ENCODE results near the gene DOK5. TPM values are rescaled to one million over a fixed set of nuclear protein-coding genes. Genes with fewer than 3 reads are reported as not detected.
"Not testable (repeated sequence)": the region's sequence is repeated elsewhere in the genome, so short reads cannot be mapped to it uniquely, and the experiment has no call there.

Gene DOK5
- total RNA-seq = 1 to 10 TPM in 1 of 2 donors, under 1 TPM in 1; 0.99 to 1.2 TPM

DNA sequence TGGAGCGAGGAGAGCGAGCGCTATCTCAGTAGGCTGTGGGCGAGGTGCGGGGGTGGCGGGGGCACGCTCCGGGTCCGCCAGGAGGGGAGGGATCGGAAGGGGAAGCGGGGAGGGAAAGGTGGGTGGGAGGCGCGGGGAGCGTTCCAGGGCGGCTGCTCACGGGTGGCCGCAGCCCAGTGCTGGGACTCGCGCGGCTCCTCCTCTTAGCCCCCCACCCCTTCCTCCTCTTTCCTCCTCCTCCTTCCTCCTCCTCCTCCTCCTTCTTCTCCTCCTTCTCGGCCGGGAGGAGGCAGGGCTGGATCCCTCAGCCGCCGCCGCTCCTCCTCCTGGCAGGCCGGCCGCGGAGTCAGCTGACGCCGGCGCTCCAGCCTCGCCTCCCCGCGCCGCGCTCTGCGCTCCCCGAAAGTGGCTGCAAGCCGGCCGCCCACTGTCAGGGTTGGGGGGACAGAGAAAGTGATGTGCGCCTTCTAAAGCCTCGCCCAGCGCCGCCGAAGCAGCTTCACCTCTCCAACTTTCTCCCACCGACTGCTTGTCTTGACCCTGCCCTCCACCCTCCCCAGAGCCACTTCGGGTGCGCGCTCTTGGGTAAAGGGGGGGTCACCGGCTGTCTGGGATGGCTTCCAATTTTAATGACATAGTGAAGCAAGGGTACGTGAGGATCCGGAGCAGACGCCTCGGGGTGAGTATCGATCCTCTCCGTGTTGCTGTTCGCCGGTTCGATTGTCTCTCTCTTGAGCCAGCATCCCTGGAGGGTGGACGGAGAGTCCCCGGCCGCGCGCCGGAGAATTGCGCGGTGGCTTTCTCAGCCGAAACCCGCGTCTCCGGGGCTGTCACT, at the start of gene DOK5:
TSS of gene DOK5 (plus strand) at position 260 of the 835 bp plus-strand sequence. CDS start at position 614, 354 bp downstream.
- Mint-ChIP-seq H3K4me3 (peak within 1 kb of the TSS; percentile 61 to 69), H3K27ac (no peak within 1 kb of the TSS), H3K4me1 (ENCODE audit: low read depth) (peaks cover 19% of the 10 kb centered on the region), H3K27me3 (ENCODE audit: low read depth) (peaks cover 54% of the 10 kb centered on the region), H3K9me3 (peaks cover 0 to 2% of the 10 kb centered on the region in 2 donors), H3K36me3 (ENCODE audit: insufficient read depth in 2 of 2) (peaks cover 1 to 6% of the 10 kb centered on the region in 2 donors)
- ATAC-seq (replicated peaks in 1 of 2) = no peak
- no peak for DNase-seq

DNA sequence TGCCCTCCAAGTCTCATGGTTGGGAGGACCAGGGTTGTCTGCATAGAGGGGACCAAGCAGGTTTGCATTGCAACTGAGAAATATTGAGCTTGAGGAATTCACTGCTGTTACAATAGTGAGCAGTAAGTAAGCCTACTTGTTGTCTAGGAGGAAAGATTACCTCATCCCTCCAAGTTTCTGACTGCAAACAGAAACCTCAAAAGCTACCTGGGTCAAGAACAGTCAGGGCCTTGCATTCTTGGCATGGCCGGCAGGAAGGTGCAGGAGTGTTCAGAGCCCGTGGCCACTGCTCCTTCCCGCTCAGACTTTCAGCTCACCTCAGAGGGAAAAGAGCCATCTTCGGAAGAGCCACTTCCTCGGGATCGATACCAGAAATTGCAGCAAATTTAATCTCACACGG, 46.0 kb upstream of the DOK5 start:
- Mint-ChIP-seq H3K4me1 (ENCODE audit: low read depth) (no peaks in the 10 kb centered on the region), H3K27ac (no peak overlapping the region), H3K36me3 (ENCODE audit: insufficient read depth in 2 of 2) (peaks cover 0 to 3% of the 10 kb centered on the region in 2 donors), H3K27me3 (ENCODE audit: low read depth) (no peaks in the 10 kb centered on the region), H3K9me3 (peaks cover 5% of the 10 kb centered on the region in 2 donors), H3K4me3 (no peak overlapping the region)
- ATAC-seq (replicated peaks in 1 of 2) = no peak
- no peak for DNase-seq

DNA sequence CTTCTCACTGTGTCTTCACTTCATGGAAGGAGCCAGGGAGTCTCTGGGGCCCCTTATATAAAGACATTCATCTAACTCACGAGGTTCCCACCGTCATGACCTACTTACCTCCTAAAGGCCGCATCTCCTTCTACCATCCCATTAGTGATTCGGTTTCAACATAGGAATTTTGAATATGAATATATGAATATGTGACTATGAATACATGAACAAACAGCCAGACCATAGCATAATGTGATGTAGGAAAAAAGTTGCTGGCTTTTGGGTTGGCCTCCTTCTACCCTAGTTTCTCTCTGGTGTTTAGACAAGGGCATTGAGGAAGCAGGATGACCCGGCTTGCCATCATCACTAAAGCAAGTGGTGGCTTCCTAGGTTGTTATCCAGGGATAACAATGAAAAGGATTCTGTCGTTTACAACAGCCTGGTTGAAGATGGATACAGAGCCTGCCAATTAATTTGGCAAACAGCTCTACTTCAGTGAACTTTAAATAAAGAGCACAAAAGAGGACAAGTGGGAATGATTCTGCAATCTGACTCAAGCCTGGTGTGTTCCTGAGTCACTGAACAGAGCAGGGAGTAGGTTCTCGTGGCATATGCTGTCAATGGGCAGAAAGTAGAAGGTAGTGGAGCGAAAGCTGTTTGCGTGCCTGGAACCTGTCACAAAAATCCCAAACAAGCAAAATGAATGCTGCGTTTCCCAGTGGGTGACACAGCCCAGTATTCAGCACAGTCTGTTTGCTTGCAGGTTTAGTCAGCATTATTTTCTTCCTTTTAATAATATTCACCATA, 44.0 kb upstream of the DOK5 start:
- Mint-ChIP-seq H3K9me3 (no peaks in the 10 kb centered on the region), H3K27me3 (ENCODE audit: low read depth) (no peaks in the 10 kb centered on the region), H3K36me3 (ENCODE audit: insufficient read depth in 2 of 2) (no peaks in the 10 kb centered on the region), H3K4me3 (no peak overlapping the region), H3K4me1 (ENCODE audit: low read depth) (no peaks in the 10 kb centered on the region), H3K27ac (no peak overlapping the region)
- ATAC-seq (replicated peaks in 1 of 2) (no peak), DNase-seq (no peak)

DNA sequence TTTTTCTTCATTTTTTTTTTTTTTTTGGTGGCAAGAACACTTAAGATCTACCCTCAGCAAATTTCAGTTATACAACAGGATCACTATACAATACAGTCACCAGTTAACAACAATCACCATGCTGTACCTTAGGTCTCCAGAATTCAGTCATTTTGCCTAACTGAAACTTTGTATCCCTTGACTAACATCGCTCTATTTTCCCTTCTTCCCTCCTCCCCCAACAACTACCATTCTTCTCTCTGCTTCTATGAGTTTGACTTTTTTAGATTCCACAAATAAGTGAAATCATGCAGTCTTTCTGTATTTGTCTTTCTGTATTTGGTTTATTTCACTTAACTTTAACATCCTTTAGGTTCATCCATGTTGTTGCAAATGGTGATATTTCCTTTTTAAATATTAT, 42.4 kb upstream of the DOK5 start:
- DNase-seq = no peak
- Mint-ChIP-seq H3K27ac (no peak overlapping the region), H3K36me3 (ENCODE audit: insufficient read depth in 2 of 2) (no peaks in the 10 kb centered on the region), H3K4me3 (no peak overlapping the region), H3K9me3 (no peaks in the 10 kb centered on the region), H3K27me3 (ENCODE audit: low read depth) (no peaks in the 10 kb centered on the region), H3K4me1 (ENCODE audit: low read depth) (no peaks in the 10 kb centered on the region)
- ATAC-seq (replicated peaks in 1 of 2) = no peak

DNA sequence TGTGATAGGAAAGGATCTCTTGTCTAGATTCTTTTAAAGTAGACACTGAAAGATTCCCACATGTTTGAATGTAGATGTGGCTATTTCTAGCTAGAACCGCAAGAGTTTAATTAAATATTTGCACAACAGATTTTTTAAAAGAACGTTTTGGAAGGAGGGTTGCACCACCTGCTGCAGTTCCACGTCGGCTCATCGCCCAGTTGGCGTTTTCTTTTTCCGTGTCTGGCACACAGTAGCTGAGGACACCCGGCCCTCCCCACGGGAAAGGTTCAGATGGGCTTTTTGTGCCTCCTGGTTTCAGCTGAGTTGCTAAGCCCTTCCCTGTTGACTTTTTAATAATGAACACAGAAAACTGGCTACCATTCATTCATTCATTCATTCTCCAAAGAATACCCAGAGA, 41.8 kb upstream of the DOK5 start:
- H3K4me1 Mint-ChIP-seq (ENCODE audit: low read depth) = no peaks in the 10 kb centered on the region
- H3K4me3 Mint-ChIP-seq = no peak overlapping the region
- H3K27me3 Mint-ChIP-seq (ENCODE audit: low read depth) = no peaks in the 10 kb centered on the region
- no peaks in the 10 kb centered on the region for H3K36me3 Mint-ChIP-seq (ENCODE audit: insufficient read depth in 2 of 2)
- no peak overlapping the region for H3K27ac Mint-ChIP-seq
- ATAC-seq (replicated peaks in 1 of 2) = no peak
- DNase-seq = no peak
- H3K9me3 Mint-ChIP-seq = no peaks in the 10 kb centered on the region

DNA sequence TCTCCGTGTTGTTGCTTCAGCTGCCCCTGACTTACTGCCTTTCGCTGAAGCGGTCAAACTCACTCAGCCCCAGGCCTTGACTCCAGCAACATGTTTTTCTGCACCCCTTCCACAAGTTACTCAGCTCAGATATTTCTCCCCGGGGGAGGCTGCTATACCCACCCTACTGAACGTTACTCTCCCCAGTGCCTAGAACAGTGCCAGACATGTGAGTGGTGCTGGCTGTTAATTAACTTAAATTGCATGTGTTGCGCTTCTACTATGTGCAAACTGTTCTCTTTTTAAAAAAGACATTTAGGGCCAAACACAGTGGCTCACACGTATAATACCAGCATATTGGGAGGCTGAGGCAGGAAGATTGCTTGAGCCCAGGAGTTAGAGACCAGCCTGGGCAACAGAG, 41.2 kb upstream of the DOK5 start:
- Mint-ChIP-seq H3K4me1 (ENCODE audit: low read depth) (no peaks in the 10 kb centered on the region), H3K9me3 (no peaks in the 10 kb centered on the region), H3K27me3 (ENCODE audit: low read depth) (no peaks in the 10 kb centered on the region), H3K4me3 (no peak overlapping the region), H3K36me3 (ENCODE audit: insufficient read depth in 2 of 2) (no peaks in the 10 kb centered on the region), H3K27ac (no peak overlapping the region)
- DNase-seq (no peak), ATAC-seq (replicated peaks in 1 of 2) (no peak)

DNA sequence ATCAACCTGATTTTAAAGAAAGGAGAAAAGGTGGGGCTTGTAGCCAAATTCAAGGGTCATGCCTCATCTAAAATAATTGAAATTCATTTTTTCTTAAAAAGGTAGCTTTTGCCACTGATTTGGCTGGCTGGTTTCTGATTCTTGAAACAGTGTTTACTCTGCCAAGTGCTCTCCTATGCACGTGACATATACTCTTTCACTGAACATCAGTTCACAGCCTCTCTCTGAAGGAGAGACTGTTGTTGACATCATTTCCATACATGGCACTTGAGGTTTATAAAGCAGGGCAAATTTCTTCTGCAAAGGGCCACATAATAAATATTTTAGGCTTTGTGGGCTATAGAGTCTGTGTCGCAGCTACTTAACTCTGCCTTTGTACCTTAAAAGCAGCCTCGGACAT, 40.4 kb upstream of the DOK5 start:
- H3K9me3 Mint-ChIP-seq = no peaks in the 10 kb centered on the region
- no peak overlapping the region for H3K27ac Mint-ChIP-seq
- DNase-seq (no peak), ATAC-seq (replicated peaks in 1 of 2) (no peak)
- H3K4me1 Mint-ChIP-seq (ENCODE audit: low read depth) = no peaks in the 10 kb centered on the region
- H3K36me3 Mint-ChIP-seq (ENCODE audit: insufficient read depth in 2 of 2) = no peaks in the 10 kb centered on the region
- H3K4me3 Mint-ChIP-seq = no peak overlapping the region
- no peaks in the 10 kb centered on the region for H3K27me3 Mint-ChIP-seq (ENCODE audit: low read depth)

DNA sequence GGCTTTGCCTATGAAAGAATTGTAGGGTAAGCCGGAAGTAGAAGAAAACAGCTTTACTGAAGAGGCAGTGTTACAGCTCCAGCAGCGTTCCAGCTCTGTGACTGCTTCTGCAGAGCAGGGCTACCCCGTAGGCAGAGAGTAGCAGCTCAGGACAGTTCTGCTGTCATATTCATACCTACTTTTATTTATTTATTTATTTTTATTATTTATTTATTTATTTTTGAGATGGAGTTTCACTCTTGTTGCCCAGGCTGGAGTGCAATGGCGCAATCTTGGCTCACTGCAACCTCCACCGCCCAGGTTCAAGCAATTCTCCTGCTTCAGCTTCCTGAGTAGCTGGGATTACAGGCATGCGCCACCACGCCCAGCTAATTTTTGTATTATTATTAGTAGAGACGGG, 39.0 kb upstream of the DOK5 start:
- not testable (repeated sequence) for DNase-seq; H3K4me3 Mint-ChIP-seq; H3K36me3 Mint-ChIP-seq (ENCODE audit: insufficient read depth in 2 of 2); H3K27ac Mint-ChIP-seq; H3K9me3 Mint-ChIP-seq; H3K27me3 Mint-ChIP-seq (ENCODE audit: low read depth); ATAC-seq (replicated peaks in 1 of 2); H3K4me1 Mint-ChIP-seq (ENCODE audit: low read depth)

DNA sequence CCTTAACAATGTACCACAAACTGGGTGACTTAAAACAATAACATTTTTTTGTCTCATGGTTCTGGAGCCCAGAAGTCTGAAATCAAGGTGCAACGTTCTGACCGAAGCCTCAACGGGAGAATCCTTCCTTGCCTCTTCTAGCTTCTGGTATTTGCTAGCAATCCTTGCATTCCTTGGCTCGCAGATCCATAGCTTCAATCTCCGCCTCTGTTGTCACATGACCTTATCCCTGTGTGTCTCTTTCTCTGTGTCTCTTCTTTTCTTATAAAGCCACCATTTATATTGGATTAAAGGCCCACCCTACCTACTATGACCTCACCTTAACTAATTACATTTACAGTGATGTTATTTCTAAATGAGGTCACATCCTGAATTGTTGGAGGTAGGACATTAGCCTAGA, 37.2 kb upstream of the DOK5 start:
- no peak for ATAC-seq (replicated peaks in 1 of 2)
- no peaks in the 10 kb centered on the region for H3K4me1 Mint-ChIP-seq (ENCODE audit: low read depth)

DNA sequence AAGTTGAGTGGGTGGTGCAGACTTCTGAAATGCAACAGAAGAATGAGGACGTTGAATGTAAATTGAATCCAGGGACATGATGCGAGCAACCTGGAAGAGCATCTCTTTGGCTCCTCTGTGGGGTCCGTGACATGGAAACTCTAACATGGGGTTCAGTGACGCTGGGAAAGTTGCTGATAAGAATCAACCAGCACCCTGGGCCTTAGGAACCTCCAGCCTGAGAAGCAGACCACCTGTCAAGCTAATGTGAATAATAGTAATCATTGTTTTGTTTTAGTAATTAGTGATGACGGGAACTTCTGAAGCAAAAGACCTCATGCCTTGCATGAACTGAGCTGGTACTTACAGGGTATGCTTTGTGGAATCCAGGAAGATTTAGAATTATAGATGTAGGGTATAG, 25.2 kb upstream of the DOK5 start:
- no peak overlapping the region for H3K27ac Mint-ChIP-seq
- no peaks in the 10 kb centered on the region for H3K36me3 Mint-ChIP-seq (ENCODE audit: insufficient read depth in 2 of 2)
- peaks cover 3% of the 10 kb centered on the region in 2 donors for H3K9me3 Mint-ChIP-seq
- H3K27me3 Mint-ChIP-seq (ENCODE audit: low read depth) = no peaks in the 10 kb centered on the region
- no peak for DNase-seq
- ATAC-seq (replicated peaks in 1 of 2) = no peak
- H3K4me3 Mint-ChIP-seq = no peak overlapping the region
- H3K4me1 Mint-ChIP-seq (ENCODE audit: low read depth) = no peaks in the 10 kb centered on the region

More for the DNA sequence above, 37.2 kb upstream of the DOK5 start:
- no peak for DNase-seq
- no peaks in the 10 kb centered on the region for H3K27me3 Mint-ChIP-seq (ENCODE audit: low read depth)
- H3K27ac Mint-ChIP-seq = no peak overlapping the region
- H3K36me3 Mint-ChIP-seq (ENCODE audit: insufficient read depth in 2 of 2) = no peaks in the 10 kb centered on the region
- no peaks in the 10 kb centered on the region for H3K9me3 Mint-ChIP-seq
- H3K4me3 Mint-ChIP-seq = no peak overlapping the region

DNA sequence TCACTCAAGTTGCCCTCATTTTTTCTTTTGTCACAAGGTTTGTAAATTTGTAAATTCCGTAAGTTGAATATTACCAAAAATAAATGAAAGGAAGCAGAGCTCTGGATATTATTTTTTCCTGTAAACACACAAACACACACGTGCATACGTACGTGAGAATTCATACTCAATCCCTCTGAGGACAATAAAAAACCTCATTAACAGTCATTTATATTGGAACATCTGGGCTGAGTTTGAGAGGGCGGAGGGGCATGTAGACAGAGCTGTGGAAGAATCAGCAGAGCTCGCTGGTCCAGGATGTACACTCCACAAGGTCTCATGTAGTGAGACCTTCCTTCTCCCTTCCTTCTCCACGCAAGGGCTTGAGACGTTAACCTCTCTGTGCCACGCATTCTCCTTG, 24.2 kb upstream of the DOK5 start:
- no peak for ATAC-seq (replicated peaks in 1 of 2)
- H3K9me3 Mint-ChIP-seq = peaks cover 3% of the 10 kb centered on the region in 2 donors
- no peaks in the 10 kb centered on the region for H3K4me1 Mint-ChIP-seq (ENCODE audit: low read depth)
- H3K36me3 Mint-ChIP-seq (ENCODE audit: insufficient read depth in 2 of 2) = no peaks in the 10 kb centered on the region
- H3K27me3 Mint-ChIP-seq (ENCODE audit: low read depth) = no peaks in the 10 kb centered on the region
- H3K27ac Mint-ChIP-seq = no peak overlapping the region
- DNase-seq = no peak
- no peak overlapping the region for H3K4me3 Mint-ChIP-seq

DNA sequence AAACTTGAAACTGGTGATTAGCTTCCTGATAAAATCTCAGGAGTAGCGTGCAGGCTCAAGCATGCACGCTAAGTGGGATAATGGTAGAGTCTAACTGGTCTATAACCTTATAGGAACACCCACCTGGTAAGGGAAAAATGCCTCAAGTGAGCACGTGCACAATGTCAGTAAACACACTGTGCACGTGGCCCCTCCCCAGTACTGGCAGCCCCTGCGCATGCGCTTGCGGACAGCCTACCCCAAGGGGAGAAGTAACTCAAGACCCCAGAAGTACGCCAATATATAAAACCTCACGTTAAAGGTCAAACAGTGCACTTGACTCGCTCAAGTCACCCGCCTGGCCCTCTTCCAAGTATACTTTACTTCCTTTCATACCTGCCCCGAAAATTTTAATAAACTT, 23.1 kb upstream of the DOK5 start:
- H3K4me3 Mint-ChIP-seq = no peak overlapping the region
- no peak overlapping the region for H3K27ac Mint-ChIP-seq
- DNase-seq = no peak
- H3K9me3 Mint-ChIP-seq = peaks cover 3% of the 10 kb centered on the region in 2 donors
- no peaks in the 10 kb centered on the region for H3K36me3 Mint-ChIP-seq (ENCODE audit: insufficient read depth in 2 of 2)
- H3K27me3 Mint-ChIP-seq (ENCODE audit: low read depth) = no peaks in the 10 kb centered on the region
- no peaks in the 10 kb centered on the region for H3K4me1 Mint-ChIP-seq (ENCODE audit: low read depth)
- no peak for ATAC-seq (replicated peaks in 1 of 2)

DNA sequence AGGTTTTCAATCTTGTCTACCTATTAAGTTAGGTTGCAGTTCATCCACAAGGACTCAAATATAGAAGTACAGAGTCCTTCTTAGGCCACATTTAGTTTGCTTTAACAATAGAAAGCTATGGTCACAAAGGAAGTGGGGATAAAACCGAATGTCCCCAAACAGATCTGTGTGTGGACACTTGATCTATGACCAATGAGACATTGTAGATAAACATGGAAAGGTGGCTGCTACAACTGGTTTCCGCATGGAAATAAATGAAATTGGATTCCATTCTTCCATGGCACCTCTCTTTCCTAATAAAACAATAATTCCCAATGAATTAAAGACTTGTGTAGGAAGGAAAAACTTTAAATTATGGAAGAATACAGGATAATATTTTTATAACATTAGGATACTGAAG, 20.4 kb upstream of the DOK5 start:
- Mint-ChIP-seq H3K27me3 (ENCODE audit: low read depth) (no peaks in the 10 kb centered on the region), H3K36me3 (ENCODE audit: insufficient read depth in 2 of 2) (no peaks in the 10 kb centered on the region), H3K4me3 (no peak overlapping the region), H3K4me1 (ENCODE audit: low read depth) (no peaks in the 10 kb centered on the region), H3K27ac (no peak overlapping the region), H3K9me3 (peaks cover 3% of the 10 kb centered on the region in 2 donors)
- ATAC-seq (replicated peaks in 1 of 2) (no peak), DNase-seq (no peak)

Data from activated T-cell treated with anti-CD3 and anti-CD28 coated beads, Interleukin-2, amount 50 U/mL, for 72 hours (primary cell).